Measurements from ENCODE around the gene SPATA16. TPM values are rescaled to one million over a fixed set of nuclear protein-coding genes. Genes with fewer than 3 reads are reported as not detected.
"Not testable (repeated sequence)": the region's sequence is repeated elsewhere in the genome, so short reads cannot be mapped to it uniquely, and the experiment has no call there.

Gene SPATA16
- total and polyA plus RNA-seq, 8 donors: not detected

GRCh38 chr3:172965256-172965655 is 175.8 kb downstream of the SPATA16 start:
- TF ChIP-seq CTCF (IDR thresholded peaks at IDR 0.05): no peak
- DNase-seq (no peak), ATAC-seq (no peak)
- intact Hi-C loops (cut with DNase I): no loop called here
- no peaks in the 10 kb centered on the region for H3K4me1 ChIP-seq
- H3K27me3 ChIP-seq: no peaks in the 10 kb centered on the region
- H3K36me3 ChIP-seq: no peaks in the 10 kb centered on the region
- no peak overlapping the region for H3K27ac ChIP-seq
- H3K9me3 ChIP-seq: no peaks in the 10 kb centered on the region
- H3K4me3 ChIP-seq: no peak overlapping the region

GRCh38 chr3:172960626-172961182 is 180.3 kb downstream of the SPATA16 start:
- ATAC-seq, H3K27ac ChIP-seq, H3K27me3 ChIP-seq, H3K36me3 ChIP-seq, DNase-seq, H3K9me3 ChIP-seq, H3K4me3 ChIP-seq, H3K4me1 ChIP-seq: not testable (repeated sequence)
- intact Hi-C loops (cut with DNase I): loop anchor here in 1 of 2 donors (5.0 kb wide), 1 partner anchor 152 kb away; no protein-coding TSS in a partner anchor

GRCh38 chr3:172958565-172958964 is 182.5 kb downstream of the SPATA16 start:
- no peak for DNase-seq
- Histone ChIP-seq H3K4me3 (no peak overlapping the region), H3K27me3 (no peaks in the 10 kb centered on the region), H3K27ac (no peak overlapping the region), H3K4me1 (no peaks in the 10 kb centered on the region), H3K36me3 (no peaks in the 10 kb centered on the region), H3K9me3 (no peaks in the 10 kb centered on the region)
- no peak for ATAC-seq
- TF ChIP-seq CTCF (IDR thresholded peaks at IDR 0.05): no peak
- intact Hi-C loops (cut with DNase I): no loop called here

- DNase-seq (no peak), ATAC-seq (no peak)
- H3K9me3 ChIP-seq: no peaks in the 10 kb centered on the region
- H3K27me3 ChIP-seq: no peaks in the 10 kb centered on the region
- no peaks in the 10 kb centered on the region for H3K36me3 ChIP-seq
- H3K27ac ChIP-seq: no peak overlapping the region
- no peak overlapping the region for H3K4me3 ChIP-seq
- TF ChIP-seq CTCF (IDR thresholded peaks at IDR 0.05): no peak
- intact Hi-C loops (cut with DNase I): no loop called here
- no peaks in the 10 kb centered on the region for H3K4me1 ChIP-seq
Measured at GRCh38 chr3:172953571-172953970, 187.5 kb downstream of the SPATA16 start.

GRCh38 chr3:172951511-172951910 is 189.5 kb downstream of the SPATA16 start:
- TF ChIP-seq CTCF (IDR thresholded peaks at IDR 0.05): no peak
- H3K36me3 ChIP-seq: no peaks in the 10 kb centered on the region
- ATAC-seq: no peak
- intact Hi-C loops (cut with DNase I): no loop called here
- no peaks in the 10 kb centered on the region for H3K27me3 ChIP-seq
- no peak overlapping the region for H3K4me3 ChIP-seq
- H3K27ac ChIP-seq: no peak overlapping the region
- peaks cover 0 to 2% of the 10 kb centered on the region in 2 donors for H3K9me3 ChIP-seq
- no peaks in the 10 kb centered on the region for H3K4me1 ChIP-seq
- no peak for DNase-seq

GRCh38 chr3:172946061-172946460 is 195.0 kb downstream of the SPATA16 start:
- no peak for DNase-seq
- intact Hi-C loops (cut with DNase I): no loop called here
- TF ChIP-seq CTCF (IDR thresholded peaks at IDR 0.05): no peak
- no peak overlapping the region for H3K27ac ChIP-seq
- H3K27me3 ChIP-seq: no peaks in the 10 kb centered on the region
- no peaks in the 10 kb centered on the region for H3K36me3 ChIP-seq
- H3K4me1 ChIP-seq: no peaks in the 10 kb centered on the region
- peak; percentile 84 for ATAC-seq
- H3K9me3 ChIP-seq: peaks cover 0 to 2% of the 10 kb centered on the region in 2 donors
- H3K4me3 ChIP-seq: no peak overlapping the region
